Panc1 (cell line): ENCODE measurements around the gene TMED5. TPM values are rescaled to one million over a fixed set of nuclear protein-coding genes. Genes with fewer than 3 reads are reported as not detected.

Experiments
- ATAC-seq: fragments of 200-7000 bp; cut with Tn5 transposase; 2 replicates; pipeline ENCODE4 v1.9.1; 2020; ENCODE audit warnings: mild to moderate bottlenecking, moderate library complexity
- BruUV-seq: library from RNA; stranded (reverse); fragments of 400-500 nt; replicated peaks from 2 replicates; lab custom pipeline; 2021; lab: Mats Ljungman, UMichigan
- CTCF ChIA-PET: fragments of 300-600 bp; sonication (Branson Sonifier 250); formaldehyde crosslinking; loops from one replicate; lab custom pipeline; 2022; ENCODE audit warnings: antibody characterized with exemption; lab: Charles Lee
- POLR2A ChIA-PET: fragments of 300-600 bp; sonication (Branson Sonifier 250); formaldehyde crosslinking; loops from one replicate; lab custom pipeline; 2022; ENCODE audit warnings: antibody characterized with exemption; lab: Charles Lee
- DNase-seq: peaks from one replicate; pipeline ENCODE4 v3.0.0-alpha.2; 2010; ENCODE audit warnings: low read depth, low spot score
- H3K27ac ChIP-seq: 2 replicates; pipeline ENCODE4 v1.5.1; 2011; ENCODE audit warnings: mild to moderate bottlenecking, low read length, inconsistent platforms
- H3K27me3 ChIP-seq: fragments of 200-500 bp; sonication (Bioruptor generic); 2 replicates; pipeline ENCODE4 v1.6.0; 2014; ENCODE audit warnings: low read length, inconsistent platforms; ENCODE audit not compliant: control insufficient read depth, insufficient read depth
- H3K36me3 ChIP-seq: fragments of 200-500 bp; sonication (Bioruptor generic); 2 replicates; pipeline ENCODE4 v1.5.1; 2014; ENCODE audit warnings: inconsistent platforms, mild to moderate bottlenecking, low read length, moderate library complexity; ENCODE audit not compliant: control insufficient read depth, insufficient read depth
- H3K4me1 ChIP-seq: 2 replicates; pipeline ENCODE4 v1.5.1; 2011; ENCODE audit warnings: inconsistent platforms, mild to moderate bottlenecking, low read length, moderate library complexity; ENCODE audit not compliant: control insufficient read depth, insufficient read depth
- H3K4me3 ChIP-seq, 2 experiments: 2 replicates each; pipeline ENCODE4 v1.5.1; 2011 to 2012; ENCODE audit warnings: low read depth in 2 of 2, low read length in 2 of 2, mild to moderate bottlenecking in 2 of 2, inconsistent platforms in 1 of 2, moderate library complexity in 1 of 2
- H3K9me3 ChIP-seq: fragments of 200-500 bp; sonication (Bioruptor generic); 2 replicates; pipeline ENCODE4 v1.5.1; 2014; ENCODE audit warnings: low read depth, mild to moderate bottlenecking, inconsistent platforms, low read length, moderate library complexity; ENCODE audit not compliant: control insufficient read depth, insufficient read depth
- CTCF ChIP-seq: fragments of 450-650 bp; IDR thresholded peaks from 2 replicates; pipeline ENCODE4 v1.5.1; 2017; ENCODE audit warnings: mild to moderate bottlenecking
- POLR2AphosphoS5 ChIP-seq: IDR thresholded peaks from 2 replicates; pipeline ENCODE4 v1.6.1; 2012; ENCODE audit warnings: mild to moderate bottlenecking, low read depth, low read length, moderate library complexity
- SIN3A ChIP-seq: IDR thresholded peaks from 2 replicates; pipeline ENCODE4 v1.6.1; 2012; ENCODE audit warnings: low read depth, mild to moderate bottlenecking, low read length, moderate library complexity, borderline replicate concordance; ENCODE audit not compliant: insufficient read depth
- TCF7L2 ChIP-seq: IDR thresholded peaks from 2 replicates; pipeline ENCODE4 v1.6.1; 2011; ENCODE audit warnings: mild to moderate bottlenecking, low read depth, low read length, inconsistent platforms
- in situ Hi-C: cut with HindIII; loops from 2 replicates; pipeline ENCODE4 v1.10.0; 2016; ENCODE audit warnings: low sequenced_read_pairs, low pct_unique_long_range_greater_than_20kb
- intact Hi-C: fragments of 100-400 bp; cut with micrococcal nuclease; formaldehyde crosslinking; loops from one replicate; pipeline ENCODE4 v1.10.0; 2022; ENCODE audit not compliant: unreplicated experiment
- total RNA-seq: library from RNA; stranded (reverse); gene quantifications from one replicate; pipeline ENCODE4 v1.2.1, GENCODE V29; 2021; ENCODE audit not compliant: unreplicated experiment
- TF ChIP-seq, protein P1 (sequence below), 2 experiments: IDR thresholded peaks; 2 replicates each; pipeline ENCODE4 v1.6.1; 2011 to 2012; ENCODE audit warnings: low read depth in 2 of 2, control low read depth in 1 of 2, low read length in 1 of 2, mild to moderate bottlenecking in 1 of 2, moderate library complexity in 1 of 2; ENCODE audit not compliant: insufficient read depth in 1 of 2

Gene TMED5
- total RNA-seq, 1 experiment from 2014 or later: 45.6 TPM

GRCh38 chr1:93140106-93140505 lies 40.1 kb downstream of the TMED5 start:
- POLR2A ChIA-PET: no interaction called here
- TF ChIP-seq CTCF: no peak
- no peak for TF ChIP-seq TCF7L2
- TF ChIP-seq, protein P1, sequence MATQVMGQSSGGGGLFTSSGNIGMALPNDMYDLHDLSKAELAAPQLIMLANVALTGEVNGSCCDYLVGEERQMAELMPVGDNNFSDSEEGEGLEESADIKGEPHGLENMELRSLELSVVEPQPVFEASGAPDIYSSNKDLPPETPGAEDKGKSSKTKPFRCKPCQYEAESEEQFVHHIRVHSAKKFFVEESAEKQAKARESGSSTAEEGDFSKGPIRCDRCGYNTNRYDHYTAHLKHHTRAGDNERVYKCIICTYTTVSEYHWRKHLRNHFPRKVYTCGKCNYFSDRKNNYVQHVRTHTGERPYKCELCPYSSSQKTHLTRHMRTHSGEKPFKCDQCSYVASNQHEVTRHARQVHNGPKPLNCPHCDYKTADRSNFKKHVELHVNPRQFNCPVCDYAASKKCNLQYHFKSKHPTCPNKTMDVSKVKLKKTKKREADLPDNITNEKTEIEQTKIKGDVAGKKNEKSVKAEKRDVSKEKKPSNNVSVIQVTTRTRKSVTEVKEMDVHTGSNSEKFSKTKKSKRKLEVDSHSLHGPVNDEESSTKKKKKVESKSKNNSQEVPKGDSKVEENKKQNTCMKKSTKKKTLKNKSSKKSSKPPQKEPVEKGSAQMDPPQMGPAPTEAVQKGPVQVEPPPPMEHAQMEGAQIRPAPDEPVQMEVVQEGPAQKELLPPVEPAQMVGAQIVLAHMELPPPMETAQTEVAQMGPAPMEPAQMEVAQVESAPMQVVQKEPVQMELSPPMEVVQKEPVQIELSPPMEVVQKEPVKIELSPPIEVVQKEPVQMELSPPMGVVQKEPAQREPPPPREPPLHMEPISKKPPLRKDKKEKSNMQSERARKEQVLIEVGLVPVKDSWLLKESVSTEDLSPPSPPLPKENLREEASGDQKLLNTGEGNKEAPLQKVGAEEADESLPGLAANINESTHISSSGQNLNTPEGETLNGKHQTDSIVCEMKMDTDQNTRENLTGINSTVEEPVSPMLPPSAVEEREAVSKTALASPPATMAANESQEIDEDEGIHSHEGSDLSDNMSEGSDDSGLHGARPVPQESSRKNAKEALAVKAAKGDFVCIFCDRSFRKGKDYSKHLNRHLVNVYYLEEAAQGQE (IDR thresholded peaks at IDR 0.05; ENCODE audit: insufficient read depth in 1 of 2, low read depth in 2 of 2, low read length in 1 of 2): no peak
- TF ChIP-seq SIN3A: no peak
- no peak for TF ChIP-seq POLR2AphosphoS5
- H3K36me3 ChIP-seq: peaks cover 16% of the 10 kb centered on the region; the same call in 1 of the 2 replicates

GRCh38 chr1:93137604-93138292 lies 42.5 kb downstream of the TMED5 start:
- ChIA-PET CTCF (no interaction called here), POLR2A (no interaction called here)
- Histone ChIP-seq H3K4me1 (no peaks in the 10 kb centered on the region; the same call in 1 of the 2 replicates), H3K9me3 (no peaks in the 10 kb centered on the region), H3K27me3 (no peaks in the 10 kb centered on the region), H3K36me3 (peaks cover 16% of the 10 kb centered on the region; the same call in 1 of the 2 replicates), H3K27ac (no peak overlapping the region), H3K4me3 (no peak overlapping the region)
- no peak for TF ChIP-seq POLR2AphosphoS5
- TF ChIP-seq, protein P1 (IDR thresholded peaks at IDR 0.05; ENCODE audit: insufficient read depth in 1 of 2, low read depth in 2 of 2, low read length in 1 of 2): no peak
- no TSS peak for BruUV-seq
- in situ Hi-C loops (no loop called here), intact Hi-C loops (no loop called here)
- ATAC-seq: no peak
- no peak for DNase-seq

More at GRCh38 chr1:93140106-93140505, 40.1 kb downstream of the TMED5 start:
- H3K4me1 ChIP-seq: no peaks in the 10 kb centered on the region; the same call in 1 of the 2 replicates
- in situ Hi-C loops (no loop called here), intact Hi-C loops (no loop called here)
- CTCF ChIA-PET: no interaction called here
- no TSS peak for BruUV-seq
- ATAC-seq (no peak), DNase-seq (no peak)
- H3K9me3 ChIP-seq: no peaks in the 10 kb centered on the region
- H3K4me3 ChIP-seq: no peak overlapping the region
- H3K27ac ChIP-seq: no peak overlapping the region
- no peaks in the 10 kb centered on the region for H3K27me3 ChIP-seq
